CD4-positive, alpha-beta T cell treated with Interleukin-17A for 1 hour (primary cell): ENCODE results near the gene HIRA.
"Not testable (repeated sequence)": the region's sequence is repeated elsewhere in the genome, so short reads cannot be mapped to it uniquely, and the experiment has no call there.

ENCODE experiments used
- DNase-seq: peaks from one replicate; pipeline ENCODE4 v3.0.0-alpha.2; 2020

Gene HIRA

DNA sequence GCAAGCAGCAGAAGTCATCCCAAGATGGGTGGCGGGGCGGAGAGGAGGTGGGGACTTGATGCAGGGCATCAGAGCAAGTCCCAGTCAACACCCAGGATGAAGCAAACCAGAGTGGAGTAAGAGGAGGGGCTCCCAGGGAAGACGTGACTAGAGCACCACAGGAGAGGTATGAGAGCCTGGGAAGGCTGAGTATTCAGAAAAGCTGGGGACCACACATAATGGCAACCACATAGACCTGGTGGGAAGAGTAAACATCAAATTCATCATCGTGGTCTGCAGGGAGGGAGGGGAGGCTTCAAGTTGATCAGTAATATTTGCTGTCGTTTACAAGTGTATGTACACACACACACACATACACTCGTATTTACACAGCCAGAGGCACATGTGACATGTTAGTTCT lies 79.3 kb downstream of the HIRA start:
- DNase-seq, result no peak

DNA sequence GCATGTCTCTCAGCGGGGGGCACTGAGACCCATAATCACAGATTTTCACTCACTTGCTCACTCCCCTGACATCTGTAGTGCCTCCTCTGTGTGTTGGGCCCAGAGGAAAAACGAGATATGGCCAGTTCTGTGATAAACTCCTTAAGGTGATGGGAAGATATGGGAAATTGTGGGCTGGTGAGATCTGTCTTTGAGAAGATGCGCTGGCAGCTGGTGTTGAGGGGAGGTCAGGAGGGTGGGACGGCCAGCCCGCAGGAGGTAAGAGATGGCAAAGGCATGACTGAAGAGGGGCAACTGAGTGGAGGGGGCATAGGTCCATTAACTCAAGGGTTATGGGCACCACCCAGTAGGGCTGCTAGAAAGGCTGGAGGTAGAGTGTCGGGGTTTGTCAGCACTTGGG lies 79.9 kb downstream of the HIRA start:
- no peak for DNase-seq

DNA sequence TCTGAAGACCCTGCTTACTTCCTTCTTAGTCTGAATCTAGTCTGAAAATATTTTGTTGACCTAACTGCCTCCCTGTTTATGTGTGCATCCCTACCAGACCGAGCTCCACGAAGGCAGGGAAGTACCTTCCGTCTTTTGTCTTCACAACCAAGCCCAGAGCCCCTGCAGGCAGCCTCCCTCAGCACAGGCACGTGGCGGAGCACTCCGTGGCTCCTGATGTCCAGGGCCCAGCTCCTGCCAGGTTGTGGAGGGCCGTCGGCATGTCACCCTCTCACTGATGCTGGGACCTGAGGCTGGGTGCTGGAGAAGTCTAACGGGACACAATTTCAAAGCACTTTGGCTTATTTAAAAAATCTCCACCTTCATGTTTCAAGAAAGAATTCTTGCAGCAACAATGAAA lies 80.6 kb downstream of the HIRA start:
- no peak for DNase-seq

DNA sequence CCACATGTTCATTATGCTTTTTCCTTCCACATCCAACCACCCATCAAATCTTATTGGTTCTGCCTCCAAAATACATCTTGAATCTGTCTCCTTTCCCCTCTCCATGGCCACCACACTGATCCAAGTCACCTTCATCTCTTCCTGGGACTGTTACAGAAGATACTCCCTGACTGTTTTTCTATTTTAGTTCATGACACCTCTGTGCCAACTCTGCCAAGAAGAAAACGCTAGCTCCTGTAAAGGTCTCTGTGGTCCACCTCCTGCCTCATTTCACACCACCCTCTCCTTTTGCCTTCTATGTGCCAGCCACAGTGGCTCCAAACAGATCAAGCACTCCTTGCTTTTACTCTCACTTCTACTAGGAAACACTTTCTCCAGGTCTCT lies 81.1 kb downstream of the HIRA start:
- no peak for DNase-seq

DNA sequence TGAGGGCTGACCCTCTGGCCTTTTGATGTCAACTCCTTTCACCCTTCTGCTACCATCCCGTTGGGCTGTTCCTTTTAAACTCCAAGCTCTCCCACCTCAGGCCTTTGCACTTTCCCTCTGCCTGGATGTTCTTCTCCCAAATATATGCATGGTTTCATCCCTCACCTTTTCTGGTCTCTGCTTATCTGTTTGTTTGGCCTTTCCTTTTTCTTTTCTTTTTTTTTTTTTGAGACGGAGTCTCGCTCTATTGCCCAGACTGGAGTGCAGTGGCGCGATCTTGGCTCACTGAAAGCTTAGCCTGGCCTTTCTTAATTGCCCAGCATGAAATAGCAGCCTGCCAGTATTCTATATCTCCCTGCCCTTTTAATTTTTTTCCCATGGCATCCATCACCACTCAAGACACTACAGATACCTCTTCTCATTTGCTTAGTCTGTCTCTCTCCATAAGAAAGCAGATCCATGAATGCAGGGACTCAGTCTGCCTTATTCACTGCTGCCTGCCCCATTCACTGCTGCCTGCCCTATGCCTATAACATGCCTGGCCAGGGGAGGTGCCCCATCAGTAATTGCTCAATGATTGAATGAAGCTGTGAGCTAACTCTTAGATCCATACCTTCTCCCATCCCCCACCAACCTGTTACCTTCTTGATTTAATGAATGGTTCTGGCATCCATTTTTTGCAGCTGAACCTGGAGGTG lies 81.6 kb downstream of the HIRA start:
- DNase-seq, result no peak

DNA sequence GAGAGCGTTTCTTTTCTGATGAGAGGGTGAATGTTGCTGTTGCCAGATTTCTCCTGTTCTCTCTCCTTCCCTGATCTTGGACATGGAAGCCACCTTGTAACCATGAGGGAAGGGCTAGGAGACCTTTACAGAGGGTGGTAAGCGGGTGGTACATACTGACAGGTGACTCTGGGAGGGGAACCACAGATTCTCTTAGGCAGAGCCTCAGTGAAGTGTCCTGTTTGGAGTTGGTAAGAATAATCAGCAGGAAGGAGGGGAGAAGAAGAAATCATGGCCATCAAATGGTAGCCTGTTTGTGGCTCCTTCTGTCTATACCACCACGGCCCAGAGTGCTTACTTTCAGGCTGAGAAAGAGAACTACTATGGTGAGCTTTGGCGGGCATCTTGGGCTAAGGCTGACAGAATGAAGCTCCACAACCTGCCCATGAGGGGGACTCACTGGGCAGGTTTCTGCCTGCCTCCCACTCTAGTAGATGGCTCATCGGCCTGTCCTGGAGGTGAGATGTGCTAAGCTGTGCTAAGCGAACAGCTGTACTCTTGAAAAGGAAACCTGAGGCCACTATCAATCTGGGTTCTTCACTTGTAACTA lies 84.8 kb downstream of the HIRA start:
- no peak for DNase-seq

DNA sequence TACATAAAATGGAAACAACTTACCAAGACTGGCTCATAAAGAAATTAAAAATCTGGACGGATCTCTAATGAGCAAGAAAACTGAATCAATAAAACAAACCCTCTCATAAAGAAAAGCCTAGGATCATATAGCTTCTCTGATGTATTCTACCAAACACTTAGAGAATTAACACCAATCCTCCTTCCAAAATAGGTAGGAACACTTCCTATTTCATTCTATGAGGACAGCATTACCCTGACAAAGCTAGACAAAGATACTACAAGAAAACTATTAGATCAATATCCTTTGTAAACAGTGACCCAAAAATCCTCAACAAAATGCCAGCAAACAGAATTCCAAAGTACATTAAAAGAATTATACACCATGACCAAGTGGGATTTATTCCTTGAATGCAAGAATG lies 87.1 kb downstream of the HIRA start:
- no peak for DNase-seq

DNA sequence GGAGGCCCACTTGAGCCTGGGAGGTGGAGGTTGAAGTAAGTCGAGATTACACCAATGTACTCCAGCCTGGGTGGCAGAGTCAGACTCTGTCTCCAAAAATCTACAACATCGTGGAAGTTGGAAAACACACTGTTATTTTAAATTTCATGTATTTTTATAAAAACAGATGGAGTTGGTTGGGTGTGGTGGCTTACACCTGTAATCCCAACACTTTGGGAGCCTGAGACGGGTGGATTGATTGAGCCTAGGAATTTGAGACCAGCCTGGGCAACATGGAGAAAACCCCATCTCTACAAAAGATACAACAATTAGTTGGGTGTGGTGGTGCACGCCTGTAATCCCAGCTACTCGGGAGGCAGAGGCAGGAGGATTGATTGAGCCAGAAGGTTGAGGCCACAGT lies 88.1 kb downstream of the HIRA start:
- no peak for DNase-seq

DNA sequence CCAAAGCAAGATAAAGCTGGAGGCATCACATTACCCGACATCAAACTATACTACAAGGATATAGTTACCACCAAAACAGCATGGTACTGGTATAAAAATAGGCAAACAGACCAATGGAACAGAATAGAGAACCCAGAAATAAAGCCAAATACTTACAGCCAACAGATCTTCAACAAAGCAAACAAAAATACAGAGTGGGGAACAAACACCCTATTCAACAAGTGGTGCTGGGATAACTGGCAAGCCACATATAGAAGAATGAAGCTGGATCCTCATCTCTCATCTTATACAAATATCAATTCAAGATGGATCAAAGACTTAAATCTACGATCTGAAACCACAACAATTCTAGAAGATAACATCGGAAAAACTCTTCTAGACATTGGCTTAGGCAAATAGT lies 90.0 kb downstream of the HIRA start:
- no peak for DNase-seq

DNA sequence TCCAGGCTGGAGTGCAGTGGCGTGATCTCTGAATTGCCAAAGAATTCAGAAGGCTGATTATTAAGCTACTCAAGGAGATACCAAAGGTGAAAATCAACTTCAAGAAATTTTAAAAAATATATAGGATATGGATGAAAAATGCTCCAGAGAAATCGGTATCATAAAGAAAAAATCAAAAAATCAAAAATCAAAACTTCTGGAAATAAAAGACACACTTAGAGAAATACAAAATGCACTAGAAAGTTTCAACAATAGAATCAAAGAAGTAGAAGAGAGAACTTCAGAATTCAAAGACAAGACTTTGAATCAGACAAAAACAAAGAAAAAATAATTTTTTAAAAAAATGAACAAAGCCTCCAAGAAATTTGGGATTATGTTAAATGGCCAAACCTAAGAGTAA lies 94.4 kb downstream of the HIRA start:
- DNase-seq, result no peak

DNA sequence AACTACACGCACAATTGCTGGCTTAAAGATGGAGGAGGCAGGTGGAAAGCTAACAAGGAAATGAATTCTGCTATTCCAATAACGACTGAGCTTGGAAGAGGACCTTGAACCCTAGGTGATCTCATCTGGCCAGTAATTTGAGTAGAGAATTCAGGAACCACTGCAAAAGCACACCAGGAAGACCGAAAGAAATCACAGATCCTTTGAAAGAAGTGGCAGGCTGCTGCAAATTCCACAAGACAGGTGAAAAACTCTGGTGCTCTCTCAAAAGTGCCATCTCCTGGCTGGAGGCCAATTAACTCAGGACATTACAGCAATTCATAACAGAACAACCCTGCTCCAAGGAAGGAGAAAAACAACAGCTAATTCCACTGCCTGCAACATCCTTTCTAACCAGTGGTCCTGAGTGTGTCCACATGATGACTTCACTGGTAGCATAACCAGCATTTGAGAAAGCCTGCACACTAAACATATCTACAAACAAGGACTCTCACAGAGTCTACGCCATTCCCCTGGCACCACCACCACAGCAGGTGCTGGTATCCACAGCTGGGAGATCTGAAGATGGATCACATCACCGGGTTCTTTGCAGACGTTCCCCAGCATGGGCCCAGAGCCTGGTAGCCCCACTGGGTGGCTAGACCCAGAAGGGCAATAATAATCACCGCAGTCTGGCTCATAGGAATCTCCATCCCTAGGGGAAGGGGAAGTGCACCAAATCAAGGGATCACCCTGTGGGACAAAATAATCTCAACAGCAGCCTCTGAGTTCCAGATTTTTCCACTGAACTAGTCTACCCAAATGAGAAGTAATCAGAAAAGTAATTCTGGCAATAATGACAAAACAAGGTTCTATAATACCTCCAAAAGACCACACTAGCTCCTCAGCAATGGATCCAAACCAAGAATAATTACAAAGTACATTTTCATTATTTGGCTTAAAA lies 95.1 kb downstream of the HIRA start:
- DNase-seq, result no peak

DNA sequence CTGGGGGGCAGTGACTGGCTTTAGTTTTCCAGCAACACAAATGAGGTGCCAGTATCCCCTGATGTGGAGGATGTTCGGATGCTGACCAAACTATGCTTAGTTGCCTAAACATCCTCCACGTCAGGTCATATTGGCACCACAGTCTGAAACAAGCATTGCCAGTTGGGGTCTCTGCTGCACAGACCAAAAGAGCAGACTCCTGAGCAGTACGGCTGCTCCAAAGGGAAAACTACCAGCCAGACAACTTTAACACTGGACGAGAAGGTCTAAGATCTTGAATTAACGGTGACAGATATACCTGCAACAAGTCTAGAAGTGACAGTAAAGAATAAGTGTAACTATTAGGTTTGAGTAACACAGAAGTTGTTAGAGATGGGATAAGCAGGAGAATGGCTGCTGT lies 99.6 kb downstream of the HIRA start:
- no peak for DNase-seq

DNA sequence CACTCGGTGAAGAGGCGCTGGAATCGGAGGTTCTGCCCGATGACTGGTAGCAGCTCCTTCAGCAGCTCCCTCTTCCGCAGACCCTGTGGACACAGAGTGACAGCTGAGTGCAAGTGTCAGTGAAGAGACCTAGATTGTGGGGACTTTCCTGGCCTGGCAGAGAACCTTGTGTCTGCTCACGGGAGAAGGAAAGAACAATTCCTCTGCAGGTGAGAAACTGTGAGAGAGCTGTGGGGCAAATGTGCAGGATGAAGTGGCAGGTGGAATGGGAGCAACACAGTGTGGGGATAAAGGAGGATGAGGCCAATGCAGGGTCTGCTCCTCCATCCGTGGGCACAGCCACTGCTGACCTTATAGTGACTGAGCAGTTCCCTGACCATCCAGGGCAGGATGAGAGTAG lies 100.1 kb downstream of the HIRA start:
- no peak for DNase-seq

DNA sequence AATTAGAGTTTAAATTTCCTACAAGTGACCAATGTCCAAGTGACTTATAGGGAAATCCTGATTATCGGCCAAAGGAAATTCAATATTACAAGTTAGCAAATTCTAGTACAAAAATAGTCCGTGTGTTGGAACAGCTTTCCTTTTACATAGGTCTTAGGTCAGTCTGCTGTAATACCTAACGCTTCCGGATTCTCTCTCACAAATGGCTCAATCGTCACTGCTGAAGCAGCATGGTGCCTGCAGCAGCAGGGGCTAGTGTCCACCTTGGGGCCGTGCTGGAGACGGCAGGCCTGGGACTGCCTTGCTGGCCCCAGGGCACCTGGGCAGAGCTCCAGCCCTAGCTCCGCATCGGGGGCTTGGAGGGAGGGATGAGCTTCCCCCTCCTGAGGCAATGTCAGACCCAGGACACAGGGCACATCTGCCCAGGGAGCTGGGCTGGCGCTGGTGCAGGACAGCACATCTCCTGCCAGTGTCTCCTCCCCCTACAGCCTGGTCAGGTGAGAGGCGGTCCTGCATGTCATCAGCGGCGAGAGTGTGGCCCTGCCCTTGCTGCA lies 100.6 kb downstream of the HIRA start:
- no peak for DNase-seq

DNA sequence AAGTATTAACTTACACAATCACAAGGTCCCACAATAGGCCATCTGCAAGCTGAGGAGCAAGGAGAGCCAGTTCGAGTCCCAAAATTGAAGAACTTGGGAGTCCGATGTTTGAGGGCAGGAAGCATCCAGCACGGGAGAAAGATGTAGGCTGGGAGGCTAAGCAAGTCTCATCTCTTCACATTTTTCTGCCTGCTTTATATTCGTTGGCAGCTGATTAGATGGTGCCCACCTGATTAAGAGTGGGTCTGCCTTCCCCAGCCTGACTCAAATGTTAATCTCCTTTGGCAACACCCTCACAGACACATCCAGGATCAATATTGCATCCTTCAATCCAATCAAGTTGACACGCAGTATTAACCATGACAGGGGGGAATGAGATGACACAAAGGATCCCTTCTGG lies 101.3 kb downstream of the HIRA start:
- not testable (repeated sequence) for DNase-seq

DNA sequence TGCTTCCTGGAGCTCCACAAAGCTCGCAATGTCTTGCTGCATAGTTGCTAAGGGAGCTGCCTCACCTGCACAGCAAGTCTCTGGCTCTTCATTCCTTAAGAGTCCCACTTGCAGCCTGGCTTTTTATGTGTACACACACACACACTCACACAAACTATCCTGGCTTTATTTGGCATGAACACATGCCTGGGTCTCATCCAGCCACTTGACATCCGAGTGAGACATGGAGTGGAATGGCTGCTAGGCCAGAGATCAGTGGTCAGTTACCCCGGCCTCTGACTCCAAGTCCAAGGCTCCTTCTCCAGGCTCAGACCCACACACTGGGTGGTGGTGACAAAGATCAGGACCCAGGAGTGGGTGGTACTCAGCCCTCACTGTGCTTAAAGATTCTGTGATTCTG lies 102.1 kb downstream of the HIRA start:
- no peak for DNase-seq

DNA sequence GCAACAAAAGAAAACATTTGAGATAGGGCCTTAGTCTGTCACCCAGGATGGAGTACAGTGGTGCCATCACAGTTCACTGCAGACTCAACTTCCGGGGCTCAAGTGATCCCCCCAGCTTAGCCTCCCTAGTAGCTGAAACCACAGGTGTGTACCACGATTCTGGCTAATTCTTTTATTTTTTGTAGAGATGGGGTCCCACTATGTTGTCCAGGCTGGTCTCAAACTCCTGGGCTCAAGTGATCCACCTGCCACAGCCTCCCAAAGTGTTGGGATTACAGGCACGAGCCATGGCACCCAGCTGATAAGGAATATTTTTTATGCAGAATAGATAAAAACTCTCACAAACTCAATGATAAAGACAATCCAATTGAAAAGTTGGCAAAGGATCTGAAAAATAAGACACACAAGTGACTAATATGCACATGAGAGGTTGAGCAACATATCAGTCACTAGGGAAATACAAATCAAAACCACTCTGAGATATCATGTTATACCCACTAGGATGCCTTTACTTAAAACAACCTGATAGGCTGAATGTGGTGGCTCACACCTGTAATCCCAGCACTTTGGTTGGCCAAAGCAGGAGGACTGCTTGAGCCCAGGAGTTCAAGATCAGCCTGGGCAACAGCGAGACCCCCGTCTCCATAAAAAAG lies 106.1 kb downstream of the HIRA start:
- no peak for DNase-seq

DNA sequence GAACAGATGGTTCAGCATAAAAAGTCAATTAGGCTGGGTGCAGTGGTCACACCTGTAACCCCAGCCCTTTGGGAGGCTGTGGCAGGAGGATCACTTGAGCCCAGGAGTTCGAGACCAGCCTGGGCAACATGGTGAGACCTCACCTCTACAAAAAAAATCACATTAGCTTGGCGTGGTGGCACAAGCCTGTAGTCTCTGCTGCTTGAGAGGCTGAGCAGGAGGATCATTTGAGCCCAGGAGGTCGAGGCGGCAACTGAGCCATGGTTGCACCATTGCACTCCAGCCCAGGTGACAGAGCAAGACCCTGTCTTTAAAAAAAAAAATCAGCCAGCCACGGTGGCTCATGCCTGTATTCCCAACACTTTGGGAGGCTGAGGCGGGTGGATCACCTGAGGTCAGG lies 108.1 kb downstream of the HIRA start:
- not testable (repeated sequence) for DNase-seq

DNA sequence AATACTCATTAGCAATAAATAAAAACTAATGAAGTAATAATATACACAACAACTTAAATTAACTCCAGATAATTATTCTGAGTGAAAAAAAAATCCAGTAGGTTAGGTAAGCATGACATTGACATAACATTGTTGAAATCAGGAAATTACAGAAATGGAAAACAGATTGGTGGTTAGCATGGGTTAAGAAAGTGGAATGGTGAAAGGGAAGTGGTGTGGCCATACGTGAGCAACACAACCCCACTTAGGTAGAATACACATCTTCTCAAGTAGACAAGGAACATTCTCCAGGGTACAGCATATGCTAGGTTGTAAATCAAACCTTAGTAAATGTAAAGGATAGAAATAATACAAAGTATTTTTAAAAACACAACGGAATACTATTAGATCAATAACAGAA lies 109.8 kb downstream of the HIRA start:
- DNase-seq, result no peak

DNA sequence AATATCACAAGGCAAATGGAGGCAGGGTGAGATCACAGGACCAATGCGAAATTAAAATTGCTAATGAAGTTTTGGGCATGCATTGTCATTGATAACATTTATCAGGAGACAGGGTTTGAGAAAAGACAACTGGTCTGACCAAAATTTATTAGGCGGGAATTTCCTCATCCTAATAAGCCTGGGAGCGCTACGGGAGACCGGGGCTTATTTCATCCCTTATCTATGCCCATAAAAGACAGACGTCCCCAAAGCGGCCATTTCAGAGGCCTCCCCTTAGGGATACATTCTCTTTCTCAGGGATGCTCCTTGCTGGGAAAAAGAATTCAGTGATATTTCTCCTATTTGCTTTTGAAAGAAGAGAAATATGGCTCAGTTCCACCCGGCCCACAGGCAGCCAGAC lies 111.4 kb downstream of the HIRA start:
- not testable (repeated sequence) for DNase-seq

DNA sequence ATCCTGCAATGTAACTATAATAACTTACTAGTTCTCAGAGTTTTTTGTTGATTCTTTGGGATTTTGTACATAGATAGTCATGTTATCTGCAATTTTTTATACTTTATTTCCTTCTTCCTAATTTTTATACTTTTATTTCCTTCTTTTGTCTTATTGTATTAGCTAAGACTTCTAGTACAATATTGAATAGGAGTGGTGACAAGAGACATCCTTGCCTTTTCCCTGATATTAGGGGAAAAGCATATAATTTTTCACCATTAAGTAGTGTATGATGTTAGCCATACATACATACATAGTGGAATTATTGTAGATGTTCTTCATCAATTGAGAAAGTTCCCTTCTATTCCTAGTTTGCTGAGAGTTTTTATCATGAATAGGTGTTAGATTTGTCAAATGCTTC lies 112.3 kb downstream of the HIRA start:
- DNase-seq, result no peak

DNA sequence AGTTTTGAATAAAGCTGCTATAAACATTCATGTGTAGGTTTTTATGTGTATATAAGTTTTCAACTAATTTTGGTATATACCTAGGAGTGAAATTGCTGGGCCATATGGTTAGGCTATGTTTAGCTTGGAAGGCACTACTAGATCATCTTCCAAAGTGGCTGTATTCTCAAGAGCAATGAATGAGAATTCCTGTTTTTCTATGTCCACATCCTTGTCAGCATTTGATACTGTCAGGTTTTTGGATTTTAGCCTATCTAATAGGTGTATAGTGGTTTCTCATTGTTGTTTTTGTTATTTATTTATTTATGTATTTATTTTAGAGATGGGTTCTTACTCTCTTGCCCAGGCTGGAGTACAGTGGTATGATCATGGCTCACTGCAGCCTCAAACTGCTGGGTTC lies 113.7 kb downstream of the HIRA start:
- DNase-seq, result no peak

DNA sequence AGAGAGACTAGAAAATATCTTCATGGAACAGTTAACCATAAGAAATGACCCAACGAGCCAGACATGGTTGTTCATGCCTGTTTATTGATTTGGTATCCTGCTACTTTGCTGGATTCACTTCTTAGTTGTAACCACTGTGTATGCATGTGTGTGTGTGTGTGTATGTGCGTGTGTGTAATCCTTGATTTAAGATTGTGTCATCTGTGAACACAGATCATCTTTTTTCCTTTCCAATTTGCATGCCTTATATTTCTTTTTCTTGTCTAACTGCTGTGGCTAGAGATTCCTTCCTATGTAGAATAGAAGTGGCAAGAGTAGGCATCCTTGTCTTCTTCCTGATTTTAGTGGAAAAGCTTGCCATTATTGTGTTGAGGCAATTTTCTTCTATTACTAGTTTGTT lies 123.7 kb downstream of the HIRA start:
- DNase-seq, result no peak
